Skeletal muscle satellite cell (primary cell): ENCODE measurements around the gene PPP2R3B.

Experiments
- H3K27me3 ChIP-seq: 2 replicates; pipeline ENCODE4 v1.7.0; 2013; ENCODE audit warnings: low read length; ENCODE audit not compliant: control insufficient read depth, insufficient read depth
- H3K36me3 ChIP-seq: 2 replicates; pipeline ENCODE4 v1.7.0; 2013; ENCODE audit warnings: mild to moderate bottlenecking, control low read depth, low read length; ENCODE audit not compliant: insufficient read depth
- H3K4me1 ChIP-seq: 2 replicates; pipeline ENCODE4 v1.7.0; 2013; ENCODE audit warnings: low read length; ENCODE audit not compliant: control insufficient read depth, insufficient read depth
- H3K4me2 ChIP-seq: 2 replicates; pipeline ENCODE4 v1.7.0; 2013; ENCODE audit warnings: mild to moderate bottlenecking, low read length
- H3K4me3 ChIP-seq: 2 replicates; pipeline ENCODE4 v1.7.0; 2013; ENCODE audit warnings: low read length
- H3K9ac ChIP-seq: 2 replicates; pipeline ENCODE4 v1.7.0; 2013; ENCODE audit warnings: mild to moderate bottlenecking, low read depth, low read length, moderate library complexity
- H3K9me3 ChIP-seq: replicated peaks from 2 replicates; pipeline ENCODE4 v1.7.0; 2013; ENCODE audit warnings: mild to moderate bottlenecking, control low read depth, low read length

Gene PPP2R3B

DNA sequence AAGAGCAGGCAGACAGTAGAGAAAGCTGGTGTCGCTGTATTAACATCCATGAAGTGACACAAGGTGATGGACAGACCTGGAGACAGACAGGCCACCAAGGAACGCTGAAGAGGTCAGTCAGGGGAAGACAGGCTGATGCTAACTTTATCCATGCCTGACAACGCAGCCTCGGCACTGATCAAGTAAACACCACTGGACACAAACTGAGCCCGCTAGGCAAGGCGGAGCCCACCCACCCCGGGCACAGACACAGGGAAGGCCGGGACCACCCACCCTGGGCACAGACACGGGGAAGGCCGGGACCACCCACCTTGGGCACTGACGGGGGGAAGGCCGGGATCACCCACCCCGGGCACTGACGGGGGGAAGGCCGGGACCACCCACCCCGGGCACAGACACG is 18.8 kb downstream of the PPP2R3B start:
- no peaks in the 10 kb centered on the region for H3K9me3 ChIP-seq

DNA sequence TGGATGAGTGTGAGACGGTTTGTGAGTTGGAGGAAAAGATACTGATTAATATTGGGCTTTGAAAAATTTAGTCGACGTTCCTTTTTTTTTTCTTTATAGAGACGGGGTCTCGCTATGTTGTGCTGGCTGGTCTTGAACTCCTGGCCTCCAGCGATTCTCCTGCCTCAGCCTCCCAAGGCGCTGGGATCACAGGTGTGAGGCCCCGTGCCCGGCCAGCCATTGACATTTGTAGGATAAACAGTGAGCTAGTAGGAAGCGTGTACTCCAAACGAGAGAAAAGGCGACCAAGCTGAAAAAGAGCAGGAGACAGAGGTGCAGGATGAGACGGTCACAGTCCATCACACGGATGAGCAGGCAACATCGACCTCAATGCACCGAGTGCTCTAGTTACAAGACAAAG is 19.4 kb downstream of the PPP2R3B start:
- Histone ChIP-seq H3K36me3 (no peaks in the 10 kb centered on the region), H3K4me1 (peaks cover 10% of the 10 kb centered on the region), H3K27me3 (peaks cover 6% of the 10 kb centered on the region), H3K4me2 (no peak overlapping the region), H3K9ac (no peak overlapping the region), H3K9me3 (no peaks in the 10 kb centered on the region), H3K4me3 (no peak overlapping the region)

More for the DNA sequence above, 18.8 kb downstream of the PPP2R3B start:
- Histone ChIP-seq H3K27me3 (peaks cover 11% of the 10 kb centered on the region), H3K9ac (no peak overlapping the region), H3K36me3 (no peaks in the 10 kb centered on the region), H3K4me2 (no peak overlapping the region), H3K4me1 (peaks cover 11% of the 10 kb centered on the region), H3K4me3 (no peak overlapping the region)

DNA sequence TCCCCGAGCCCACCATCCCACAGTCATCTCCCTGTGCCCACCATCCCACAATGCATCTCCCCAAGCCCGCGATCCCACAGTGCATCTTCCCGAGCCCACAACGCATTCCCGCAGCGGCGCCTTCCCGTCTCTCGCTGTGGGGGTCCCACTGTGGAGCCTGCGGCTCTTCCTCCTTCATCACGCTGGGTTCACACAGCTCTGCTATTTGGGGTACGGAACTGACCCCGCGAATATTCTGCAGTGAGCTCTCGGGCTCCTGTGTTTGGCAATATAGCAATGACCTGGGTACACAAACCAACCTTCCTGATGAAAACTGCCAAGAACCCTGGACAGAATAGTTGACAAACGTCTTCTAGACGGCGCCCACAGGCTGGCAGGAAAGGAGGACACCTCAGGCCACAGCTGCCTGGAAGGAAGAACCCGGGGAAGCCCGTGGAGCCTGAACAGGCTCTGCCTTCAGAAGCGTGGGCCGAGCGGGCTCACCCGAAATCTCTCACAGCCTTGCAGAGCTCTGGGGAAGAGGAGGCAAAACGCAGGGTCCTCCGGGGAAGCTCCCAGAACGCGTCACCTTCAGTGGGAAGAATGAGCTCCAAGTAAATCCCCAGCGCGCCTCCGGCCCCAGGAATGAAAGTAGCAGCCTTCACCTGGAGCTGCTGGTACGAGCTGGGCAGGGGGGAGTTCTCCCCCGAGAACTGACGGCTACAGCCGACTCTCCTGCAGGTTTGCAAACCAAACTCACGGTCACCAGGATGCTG is 22.9 kb downstream of the PPP2R3B start:
- peaks cover 2% of the 10 kb centered on the region for H3K4me1 ChIP-seq
- no peak overlapping the region for H3K9ac ChIP-seq
- H3K27me3 ChIP-seq, result no peaks in the 10 kb centered on the region
- H3K4me2 ChIP-seq, result no peak overlapping the region
- H3K9me3 ChIP-seq, result no peaks in the 10 kb centered on the region
- H3K36me3 ChIP-seq, result peaks cover 14% of the 10 kb centered on the region
- no peak overlapping the region for H3K4me3 ChIP-seq

DNA sequence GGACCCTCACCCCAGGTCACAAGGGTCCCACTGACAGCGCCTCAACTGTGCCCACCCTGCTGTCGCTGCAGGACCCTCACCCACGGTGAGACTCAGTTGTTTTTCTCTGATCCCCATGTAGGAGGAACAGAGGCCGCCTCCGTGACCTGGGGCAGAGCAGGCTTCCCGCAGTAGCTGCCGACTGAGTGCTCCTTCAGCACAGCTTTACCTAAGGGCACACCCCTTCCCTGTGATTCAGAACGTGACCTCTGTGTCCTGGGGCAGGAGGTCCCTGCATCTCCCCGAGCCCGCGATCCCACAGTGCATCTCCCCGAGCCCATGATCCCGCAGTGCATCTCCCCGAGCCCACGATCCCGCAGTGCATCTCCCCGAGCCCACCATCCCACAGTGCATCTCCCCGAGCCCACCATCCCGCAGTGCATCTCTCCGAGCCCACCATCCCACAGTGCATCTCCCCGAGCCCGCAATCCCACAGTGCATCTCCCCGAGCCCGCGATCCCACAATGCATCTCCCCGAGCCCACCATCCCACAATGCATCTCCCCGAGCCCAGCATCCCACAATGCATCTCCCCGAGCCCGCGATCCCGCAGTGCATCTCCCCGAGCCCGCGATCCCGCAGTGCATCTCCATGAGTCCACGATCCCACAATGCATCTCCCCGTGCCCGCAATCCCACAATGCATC is 23.6 kb downstream of the PPP2R3B start:
- Histone ChIP-seq H3K4me3 (no peak overlapping the region), H3K4me1 (no peaks in the 10 kb centered on the region), H3K9me3 (no peaks in the 10 kb centered on the region), H3K36me3 (peaks cover 14% of the 10 kb centered on the region), H3K4me2 (no peak overlapping the region), H3K27me3 (no peaks in the 10 kb centered on the region), H3K9ac (no peak overlapping the region)

DNA sequence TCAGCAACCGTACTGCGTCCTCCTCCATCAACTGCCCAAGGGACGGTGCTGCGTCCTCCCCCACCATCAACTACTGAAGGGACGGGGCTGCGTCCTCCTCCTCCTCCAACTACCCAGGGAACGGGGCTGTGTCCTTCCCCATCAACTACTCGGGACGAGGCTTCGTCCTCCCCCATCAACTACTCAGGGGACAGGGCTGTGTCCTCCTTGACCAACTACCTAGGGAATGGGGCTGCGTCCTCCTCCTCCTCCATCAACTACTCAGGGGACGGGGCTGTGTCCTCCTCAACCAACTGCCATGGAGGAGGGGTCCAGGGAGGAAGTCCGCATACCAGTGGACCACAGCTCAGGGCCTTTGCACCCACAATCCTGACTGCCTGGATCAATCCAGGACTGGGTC is 24.4 kb downstream of the PPP2R3B start:
- H3K9me3 ChIP-seq, result no peaks in the 10 kb centered on the region
- H3K36me3 ChIP-seq, result peaks cover 14% of the 10 kb centered on the region
- no peak overlapping the region for H3K4me2 ChIP-seq
- H3K27me3 ChIP-seq, result no peaks in the 10 kb centered on the region
- H3K4me1 ChIP-seq, result peaks cover 6% of the 10 kb centered on the region
- no peak overlapping the region for H3K4me3 ChIP-seq
- H3K9ac ChIP-seq, result no peak overlapping the region

DNA sequence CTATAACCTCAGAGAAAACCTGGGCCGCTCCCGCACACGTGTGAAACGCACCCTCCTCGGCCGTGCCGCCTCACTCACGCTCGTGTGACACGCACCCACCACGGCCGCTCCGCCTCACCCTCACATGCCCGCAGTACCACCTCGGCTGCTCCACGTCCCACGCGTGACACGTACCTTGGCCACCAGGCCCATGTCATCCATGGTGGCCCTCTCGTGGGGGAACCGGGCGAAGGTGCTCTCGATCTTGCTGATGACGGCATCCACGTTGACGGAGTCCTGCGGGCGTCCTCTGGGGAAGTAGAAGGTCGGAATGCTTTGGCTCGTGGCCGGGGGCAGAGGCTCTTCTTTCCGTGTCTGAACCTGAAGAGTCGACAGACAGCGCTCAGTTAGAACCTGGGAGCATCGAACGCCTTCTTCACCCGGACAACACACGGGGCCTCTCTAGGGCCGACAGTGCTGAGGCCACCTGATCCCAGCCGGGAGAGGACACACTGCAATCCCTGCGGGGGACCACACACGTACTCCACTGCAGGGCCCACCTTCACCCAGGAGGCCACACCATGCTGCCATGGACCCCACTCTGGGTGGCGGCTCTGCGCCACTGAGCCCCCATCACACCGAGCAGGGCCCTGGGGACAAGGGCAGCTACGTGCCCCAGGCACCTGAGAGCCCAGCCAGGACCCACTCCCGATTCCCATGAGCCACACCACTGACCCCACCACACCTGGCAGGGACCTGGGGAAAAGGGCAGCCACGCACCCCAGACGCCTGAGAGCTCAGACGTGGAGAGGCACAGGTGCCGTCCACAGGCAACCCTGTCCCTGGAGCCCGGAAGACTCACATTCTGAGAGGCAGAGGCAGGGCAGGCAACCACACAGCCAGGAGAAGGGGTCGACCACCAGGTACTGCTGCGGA is 25.2 kb downstream of the PPP2R3B start:
- H3K9me3 ChIP-seq, result no peaks in the 10 kb centered on the region
- H3K4me2 ChIP-seq, result no peak overlapping the region
- H3K36me3 ChIP-seq, result peaks cover 14% of the 10 kb centered on the region
- H3K4me3 ChIP-seq, result no peak overlapping the region
- no peaks in the 10 kb centered on the region for H3K27me3 ChIP-seq
- H3K9ac ChIP-seq, result no peak overlapping the region
- H3K4me1 ChIP-seq, result peaks cover 6% of the 10 kb centered on the region

DNA sequence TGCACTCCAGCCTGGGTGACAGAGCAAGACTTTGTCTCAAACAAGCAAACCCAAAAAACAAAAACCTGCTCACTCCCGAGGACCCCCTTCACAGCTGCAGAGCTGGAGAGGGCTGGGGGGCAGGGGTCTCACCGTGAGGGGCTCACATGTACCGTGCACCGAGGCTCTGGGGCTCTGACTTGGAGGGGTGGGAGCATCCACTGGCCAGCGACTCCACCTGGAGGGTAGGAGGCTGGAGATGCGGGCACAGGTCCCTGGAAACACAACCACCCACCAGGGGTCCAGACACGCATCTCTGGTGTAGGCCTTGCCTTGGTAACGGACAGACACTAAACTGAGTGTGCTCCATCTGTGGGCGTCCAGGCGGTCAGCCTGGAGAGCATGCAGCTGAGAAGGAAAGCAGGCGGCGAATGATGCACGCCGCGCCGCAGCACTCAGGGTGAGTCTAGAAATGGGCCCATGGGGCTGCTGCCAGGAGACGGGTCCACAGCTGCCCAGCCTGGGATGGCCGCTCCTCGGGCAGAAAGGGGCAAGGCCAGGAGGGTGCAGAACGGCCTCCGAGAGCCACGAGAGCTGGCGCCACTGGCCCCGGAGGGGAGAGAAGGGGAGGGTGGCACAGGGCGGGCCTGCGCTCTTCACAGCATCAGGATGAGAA is 26.1 kb downstream of the PPP2R3B start:
- Histone ChIP-seq H3K9ac (no peak overlapping the region), H3K36me3 (peaks cover 14% of the 10 kb centered on the region), H3K9me3 (no peaks in the 10 kb centered on the region), H3K4me1 (peaks cover 6% of the 10 kb centered on the region), H3K4me2 (no peak overlapping the region), H3K27me3 (no peaks in the 10 kb centered on the region), H3K4me3 (no peak overlapping the region)

DNA sequence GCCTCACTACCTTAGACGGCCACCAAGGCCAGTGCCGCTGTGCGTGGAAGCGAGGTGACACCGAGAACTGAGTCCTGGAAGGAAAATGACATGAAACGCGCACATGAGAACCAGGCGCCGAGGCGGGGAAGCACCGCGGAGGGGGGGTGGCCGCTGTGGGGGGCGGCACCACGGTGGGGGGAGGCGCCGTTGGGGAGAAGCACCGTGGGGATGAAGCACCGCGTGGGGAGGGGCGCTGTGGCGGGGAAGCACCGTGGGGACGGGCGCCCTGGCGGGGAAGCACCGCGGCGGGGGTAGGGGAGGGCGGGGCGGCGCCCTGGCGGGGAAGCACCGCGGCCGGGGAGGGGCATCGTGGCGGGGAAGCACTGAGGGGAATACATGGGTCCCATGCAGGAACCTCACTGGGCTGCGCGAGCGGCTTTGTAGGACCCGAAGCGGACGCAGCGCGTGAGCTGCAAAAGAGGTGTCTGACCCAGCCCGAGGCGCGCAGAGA is 28.0 kb downstream of the PPP2R3B start:
- no peak overlapping the region for H3K9ac ChIP-seq
- H3K4me2 ChIP-seq, result no peak overlapping the region
- H3K4me1 ChIP-seq, result peaks cover 6% of the 10 kb centered on the region
- H3K4me3 ChIP-seq, result no peak overlapping the region
- H3K9me3 ChIP-seq, result no peaks in the 10 kb centered on the region
- peaks cover 14% of the 10 kb centered on the region for H3K36me3 ChIP-seq
- no peaks in the 10 kb centered on the region for H3K27me3 ChIP-seq

DNA sequence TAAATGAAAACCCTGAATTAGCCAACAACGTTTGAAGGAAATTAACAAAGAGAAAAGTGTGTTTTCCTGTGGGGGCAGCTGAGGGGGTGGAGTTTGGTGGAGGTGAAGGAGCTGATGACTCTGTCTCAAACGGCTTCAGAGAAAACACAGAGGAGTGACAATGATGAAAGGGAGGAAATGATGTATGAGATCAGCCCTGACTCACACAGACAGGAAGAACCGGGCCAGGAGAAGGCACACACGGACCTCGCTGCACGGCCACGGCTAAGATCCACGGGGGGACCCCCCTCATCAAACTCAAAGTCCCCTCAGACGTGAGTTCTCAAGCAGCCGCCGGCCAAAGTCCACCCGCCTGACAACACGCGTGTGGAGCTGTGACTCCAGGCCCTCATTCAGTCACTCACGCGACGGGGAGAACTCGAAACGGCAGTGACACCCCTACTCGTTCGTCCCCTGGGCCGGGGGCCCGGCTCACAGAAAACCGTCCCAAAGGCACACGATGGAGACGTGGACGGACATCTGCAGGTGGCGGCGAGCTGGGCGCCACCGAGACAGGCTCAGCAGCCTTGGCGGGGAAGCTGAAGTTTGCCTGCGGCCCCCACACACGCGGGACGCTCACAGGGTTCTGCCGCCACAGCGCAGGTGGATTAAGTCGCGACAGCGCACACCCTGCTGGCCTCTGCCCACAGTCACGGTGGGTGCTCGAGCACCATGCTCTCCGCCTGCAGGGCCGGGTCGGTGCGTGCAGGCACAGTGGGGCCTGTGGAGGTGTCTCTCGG is 28.8 kb downstream of the PPP2R3B start:
- Histone ChIP-seq H3K4me2 (no peak overlapping the region), H3K4me1 (peaks cover 6% of the 10 kb centered on the region), H3K4me3 (no peak overlapping the region), H3K9ac (no peak overlapping the region), H3K27me3 (no peaks in the 10 kb centered on the region), H3K9me3 (no peaks in the 10 kb centered on the region), H3K36me3 (peaks cover 14% of the 10 kb centered on the region)

DNA sequence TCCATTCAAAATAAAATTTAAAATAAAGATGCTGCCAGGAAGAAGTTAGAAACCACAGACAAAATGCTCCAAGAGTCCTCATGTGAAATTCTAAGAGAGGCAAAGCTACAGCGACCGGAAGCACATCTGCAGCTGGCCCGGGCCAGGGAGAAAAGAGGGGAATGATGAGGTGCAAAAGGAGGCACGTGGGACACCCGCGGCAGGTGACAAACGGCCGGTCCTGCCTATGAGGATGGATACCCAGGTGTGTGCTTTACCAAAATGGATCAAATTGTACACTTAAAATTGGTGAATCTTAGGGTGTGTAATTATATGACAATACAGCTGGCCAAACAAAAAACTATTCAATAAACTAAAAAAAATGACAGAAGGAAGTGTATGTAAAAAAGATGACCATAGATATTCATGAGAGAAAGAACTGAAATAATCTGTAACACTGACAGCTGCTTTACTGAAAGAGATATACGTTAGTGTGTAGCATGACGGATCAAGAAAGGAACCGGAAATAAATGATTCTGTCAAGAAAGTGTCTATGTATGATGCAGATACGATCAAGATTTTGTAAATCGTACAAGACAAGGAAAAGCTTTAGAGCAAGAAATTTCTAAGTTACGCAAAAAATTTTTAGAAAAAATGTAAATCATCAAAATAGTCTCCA is 29.5 kb downstream of the PPP2R3B start:
- Histone ChIP-seq H3K4me2 (no peak overlapping the region), H3K4me3 (no peak overlapping the region), H3K9ac (no peak overlapping the region), H3K9me3 (no peaks in the 10 kb centered on the region), H3K27me3 (no peaks in the 10 kb centered on the region), H3K36me3 (peaks cover 14% of the 10 kb centered on the region), H3K4me1 (peaks cover 6% of the 10 kb centered on the region)
